H1 (cell line): ENCODE data around the gene TAF6. TPM values are rescaled to one million over a fixed set of nuclear protein-coding genes. Genes with fewer than 3 reads are reported as not detected.

Experiments
- BCL11A ChIP-seq, 2 experiments: IDR thresholded peaks; one replicate each; pipeline ENCODE4 v1.6.1; 2011; ENCODE audit warnings: low read depth in 2 of 2, low read length in 2 of 2, mild to moderate bottlenecking in 2 of 2
- CBX8 ChIP-seq: fragments of 300-800, 300-1000 bp; sonication (generic); IDR thresholded peaks from 2 replicates; pipeline ENCODE4 v1.7.1; 2016; ENCODE audit warnings: low read depth, low read length, borderline replicate concordance
- CEBPB ChIP-seq: IDR thresholded peaks from 2 replicates; pipeline ENCODE4 v1.6.1; 2012; ENCODE audit warnings: low read depth, low read length
- MAFK ChIP-seq: IDR thresholded peaks from 2 replicates; pipeline ENCODE4 v1.6.1; 2012; ENCODE audit warnings: low read depth, mild to moderate bottlenecking, improper control_type of control experiment, low read length
- SIN3A ChIP-seq, 2 experiments: IDR thresholded peaks in 1 of 2; conservative IDR thresholded peaks in 1 of 2; 2 replicates each; pipeline ENCODE4 v1.6.1; 2011 to 2012; ENCODE audit warnings: low read length in 2 of 2, improper control_type of control experiment in 1 of 2, low read depth in 1 of 2, mild to moderate bottlenecking in 1 of 2
- SUZ12 ChIP-seq: fragments of 200-600 bp; sonication (generic); IDR thresholded peaks from 2 replicates; pipeline ENCODE4 v1.6.1; 2012; ENCODE audit warnings: mild to moderate bottlenecking, inconsistent platforms, low read length, moderate library complexity, mixed read lengths
- YY1 ChIP-seq: IDR thresholded peaks from 2 replicates; pipeline ENCODE4 v1.6.1; 2011; ENCODE audit warnings: low read depth, mild to moderate bottlenecking, low read length
- polyA plus RNA-seq, 7 experiments: library from polyadenylated mRNA; depleted of rRNA in 3 of 7; stranded (reverse) in 5 of 7; unstranded in 2 of 7; fragments of >200 nt in 5 of 7; fragments of 200-250 nt in 2 of 7; gene quantifications; 1 replicate in 5 of 7; 2 replicates in 1 of 7; 4 replicates in 1 of 7; pipeline versions ENCODE4 v1.2.1 to v1.2.3, GENCODE V29; 2011 to 2013; ENCODE audit warnings: missing spikeins in 2 of 7, mixed read lengths in 2 of 7
- total RNA-seq: library from RNA; stranded (reverse); fragmentation: NEBNext Ultra II Directional; extraction: Animal tissue kit (Norgen Biotek cat#: 25700); gene quantifications from 2 replicates; pipeline ENCODE4 v1.2.1, GENCODE V29; 2021
- TF ChIP-seq, protein P1 (sequence below), 3 experiments: IDR thresholded peaks; 1 replicate in 2 of 3; 2 replicates in 1 of 3; pipeline versions ENCODE4 v1.5.1 to v1.6.1; 2011; ENCODE audit warnings: low read length in 3 of 3, mild to moderate bottlenecking in 3 of 3, inconsistent platforms in 2 of 3, low read depth in 1 of 3, moderate library complexity in 1 of 3; ENCODE audit not compliant: insufficient read depth in 1 of 3; ENCODE audit errors: control extremely low read depth in 1 of 3
- TF ChIP-seq, protein P2 (sequence below): IDR thresholded peaks from 2 replicates; pipeline ENCODE4 v1.6.1; 2011; ENCODE audit warnings: low read length, improper control_type of control experiment
- TF ChIP-seq, protein P3 (sequence below): IDR thresholded peaks from 2 replicates; pipeline ENCODE4 v1.6.1; 2011; ENCODE audit warnings: low read depth, mild to moderate bottlenecking, low read length; ENCODE audit not compliant: insufficient read depth

Gene TAF6
- total and polyA plus RNA-seq, 2 of the 8 experiments (the other 6 are each of a cell fraction or from before 2014, with no cell fraction given) = 66.7 to 101 TPM

DNA sequence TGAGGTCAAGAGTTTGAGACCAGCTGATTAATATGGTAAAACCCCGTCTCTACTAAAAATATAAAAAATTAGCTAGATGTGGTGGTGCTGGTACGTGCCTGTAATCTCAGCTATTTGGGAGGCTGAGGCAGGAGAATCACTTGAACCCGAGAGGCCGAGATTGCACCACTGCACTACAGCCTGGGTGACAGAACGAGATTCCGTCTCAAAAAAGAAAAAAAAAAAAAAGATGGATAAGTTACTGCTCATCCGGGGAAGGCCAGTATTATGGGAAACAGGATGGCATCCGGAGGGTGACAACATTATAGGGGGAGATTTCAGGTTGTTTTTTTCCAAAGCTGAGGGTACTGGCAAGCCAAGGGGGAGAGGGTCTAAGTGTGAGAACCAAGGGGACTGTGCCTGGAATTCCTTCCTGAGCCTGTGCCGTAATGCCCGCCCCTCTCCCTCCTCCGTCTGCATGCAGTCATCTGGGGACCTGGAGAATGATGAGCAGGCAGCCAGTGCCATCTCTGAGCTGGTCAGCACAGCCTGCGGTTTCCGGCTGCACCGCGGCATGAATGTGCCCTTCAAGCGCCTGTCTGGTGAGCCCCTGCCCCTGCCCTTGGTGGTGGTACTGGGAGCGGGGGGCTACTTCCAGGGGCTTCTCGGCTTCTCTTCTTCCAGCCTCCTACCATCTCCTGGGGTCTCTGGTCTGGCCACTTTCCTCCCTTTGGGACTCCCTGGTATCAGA is 33.9 kb upstream of the TAF6 start (continued):
- TF ChIP-seq SUZ12 = no peak
- no peak for TF ChIP-seq MAFK
- TF ChIP-seq, protein P1, sequence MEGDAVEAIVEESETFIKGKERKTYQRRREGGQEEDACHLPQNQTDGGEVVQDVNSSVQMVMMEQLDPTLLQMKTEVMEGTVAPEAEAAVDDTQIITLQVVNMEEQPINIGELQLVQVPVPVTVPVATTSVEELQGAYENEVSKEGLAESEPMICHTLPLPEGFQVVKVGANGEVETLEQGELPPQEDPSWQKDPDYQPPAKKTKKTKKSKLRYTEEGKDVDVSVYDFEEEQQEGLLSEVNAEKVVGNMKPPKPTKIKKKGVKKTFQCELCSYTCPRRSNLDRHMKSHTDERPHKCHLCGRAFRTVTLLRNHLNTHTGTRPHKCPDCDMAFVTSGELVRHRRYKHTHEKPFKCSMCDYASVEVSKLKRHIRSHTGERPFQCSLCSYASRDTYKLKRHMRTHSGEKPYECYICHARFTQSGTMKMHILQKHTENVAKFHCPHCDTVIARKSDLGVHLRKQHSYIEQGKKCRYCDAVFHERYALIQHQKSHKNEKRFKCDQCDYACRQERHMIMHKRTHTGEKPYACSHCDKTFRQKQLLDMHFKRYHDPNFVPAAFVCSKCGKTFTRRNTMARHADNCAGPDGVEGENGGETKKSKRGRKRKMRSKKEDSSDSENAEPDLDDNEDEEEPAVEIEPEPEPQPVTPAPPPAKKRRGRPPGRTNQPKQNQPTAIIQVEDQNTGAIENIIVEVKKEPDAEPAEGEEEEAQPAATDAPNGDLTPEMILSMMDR (IDR thresholded peaks at IDR 0.05; ENCODE audit: control extremely low read depth in 1 of 3, insufficient read depth in 1 of 3, low read depth in 1 of 3, low read length in 3 of 3) = no peak
- no peak for TF ChIP-seq YY1
- TF ChIP-seq SIN3A (conservative IDR thresholded peaks at IDR 0.05 in 1 of 2, IDR thresholded peaks at IDR 0.05 in 1 of 2; ENCODE audit: low read depth in 1 of 2, low read length in 2 of 2) = no peak
- TF ChIP-seq, protein P2, sequence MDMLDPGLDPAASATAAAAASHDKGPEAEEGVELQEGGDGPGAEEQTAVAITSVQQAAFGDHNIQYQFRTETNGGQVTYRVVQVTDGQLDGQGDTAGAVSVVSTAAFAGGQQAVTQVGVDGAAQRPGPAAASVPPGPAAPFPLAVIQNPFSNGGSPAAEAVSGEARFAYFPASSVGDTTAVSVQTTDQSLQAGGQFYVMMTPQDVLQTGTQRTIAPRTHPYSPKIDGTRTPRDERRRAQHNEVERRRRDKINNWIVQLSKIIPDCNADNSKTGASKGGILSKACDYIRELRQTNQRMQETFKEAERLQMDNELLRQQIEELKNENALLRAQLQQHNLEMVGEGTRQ = no peak
- TF ChIP-seq CBX8 = no peak
- no peak for TF ChIP-seq CEBPB
- no peak for TF ChIP-seq BCL11A (IDR thresholded peaks at IDR 0.05; ENCODE audit: low read depth in 2 of 2, low read length in 2 of 2)
- TF ChIP-seq, protein P3, sequence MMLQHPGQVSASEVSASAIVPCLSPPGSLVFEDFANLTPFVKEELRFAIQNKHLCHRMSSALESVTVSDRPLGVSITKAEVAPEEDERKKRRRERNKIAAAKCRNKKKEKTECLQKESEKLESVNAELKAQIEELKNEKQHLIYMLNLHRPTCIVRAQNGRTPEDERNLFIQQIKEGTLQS = no peak
